ENCODE data around the gene PLXNA4. TPM values are rescaled to one million over a fixed set of nuclear protein-coding genes. Genes with fewer than 3 reads are reported as not detected.

Gene PLXNA4
- total RNA-seq, 2 experiments from 2014 or later: 0.75 to 0.85 TPM

DNA sequence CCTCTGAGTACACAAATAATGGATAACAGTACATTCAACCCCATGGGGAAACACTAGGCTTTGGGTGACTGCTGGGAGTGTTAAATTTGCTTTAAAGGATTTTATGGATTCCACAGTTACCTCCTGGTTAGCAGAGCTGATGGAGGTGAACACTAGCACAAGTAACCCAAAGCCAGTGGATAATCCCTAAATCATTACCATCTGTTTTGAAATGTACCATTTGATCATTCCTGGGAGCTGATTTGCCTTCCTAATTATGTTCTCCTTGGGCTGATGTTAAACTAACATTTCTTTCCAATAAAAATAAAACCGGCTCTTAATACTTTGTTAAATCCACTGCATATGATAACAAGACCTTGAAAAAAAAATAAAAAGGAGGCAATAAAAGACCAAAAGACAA, 493.9 kb downstream of the PLXNA4 start:
- H3K4me1 Mint-ChIP-seq (ENCODE audit: low read depth): no peaks in the 10 kb centered on the region
- POLR2A ChIA-PET: no interaction called here
- H3K27ac ChIP-seq (ENCODE audit: low read depth in 1 of 2, low read length in 2 of 2): no peak overlapping the region
- no peaks in the 10 kb centered on the region for H3K36me3 Mint-ChIP-seq (ENCODE audit: low read depth)
- TF ChIP-seq, protein P1, sequence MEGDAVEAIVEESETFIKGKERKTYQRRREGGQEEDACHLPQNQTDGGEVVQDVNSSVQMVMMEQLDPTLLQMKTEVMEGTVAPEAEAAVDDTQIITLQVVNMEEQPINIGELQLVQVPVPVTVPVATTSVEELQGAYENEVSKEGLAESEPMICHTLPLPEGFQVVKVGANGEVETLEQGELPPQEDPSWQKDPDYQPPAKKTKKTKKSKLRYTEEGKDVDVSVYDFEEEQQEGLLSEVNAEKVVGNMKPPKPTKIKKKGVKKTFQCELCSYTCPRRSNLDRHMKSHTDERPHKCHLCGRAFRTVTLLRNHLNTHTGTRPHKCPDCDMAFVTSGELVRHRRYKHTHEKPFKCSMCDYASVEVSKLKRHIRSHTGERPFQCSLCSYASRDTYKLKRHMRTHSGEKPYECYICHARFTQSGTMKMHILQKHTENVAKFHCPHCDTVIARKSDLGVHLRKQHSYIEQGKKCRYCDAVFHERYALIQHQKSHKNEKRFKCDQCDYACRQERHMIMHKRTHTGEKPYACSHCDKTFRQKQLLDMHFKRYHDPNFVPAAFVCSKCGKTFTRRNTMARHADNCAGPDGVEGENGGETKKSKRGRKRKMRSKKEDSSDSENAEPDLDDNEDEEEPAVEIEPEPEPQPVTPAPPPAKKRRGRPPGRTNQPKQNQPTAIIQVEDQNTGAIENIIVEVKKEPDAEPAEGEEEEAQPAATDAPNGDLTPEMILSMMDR (IDR thresholded peaks at IDR 0.05): no peak
- no peaks in the 10 kb centered on the region for H3K27me3 ChIP-seq (ENCODE audit: control insufficient read depth in 1 of 2, insufficient read depth in 2 of 2, low read length in 2 of 2)
- no peaks in the 10 kb centered on the region for H3K4me1 ChIP-seq (ENCODE audit: insufficient read depth, low read length)
- ATAC-seq (ENCODE audit: poor library complexity) (no peak), DNase-seq (no peak)
- intact Hi-C loops (cut with DNase I, micrococcal nuclease): no loop called here
- H3K36me3 ChIP-seq (ENCODE audit: insufficient read depth, low read length): no peaks in the 10 kb centered on the region
- H3K27me3 Mint-ChIP-seq: peaks cover 35% of the 10 kb centered on the region
- CTCF ChIA-PET: no interaction called here
- H3K4me3 Mint-ChIP-seq: no peak overlapping the region
- peaks cover 0 to 3% of the 10 kb centered on the region in 2 experiments for H3K9me3 ChIP-seq (ENCODE audit: control insufficient read depth in 1 of 2, insufficient read depth in 1 of 2, low read length in 2 of 2)
- H3K9me3 Mint-ChIP-seq: no peaks in the 10 kb centered on the region
- no peak overlapping the region for H3K4me3 ChIP-seq (ENCODE audit: low read length)
- no peak overlapping the region for H3K27ac Mint-ChIP-seq

DNA sequence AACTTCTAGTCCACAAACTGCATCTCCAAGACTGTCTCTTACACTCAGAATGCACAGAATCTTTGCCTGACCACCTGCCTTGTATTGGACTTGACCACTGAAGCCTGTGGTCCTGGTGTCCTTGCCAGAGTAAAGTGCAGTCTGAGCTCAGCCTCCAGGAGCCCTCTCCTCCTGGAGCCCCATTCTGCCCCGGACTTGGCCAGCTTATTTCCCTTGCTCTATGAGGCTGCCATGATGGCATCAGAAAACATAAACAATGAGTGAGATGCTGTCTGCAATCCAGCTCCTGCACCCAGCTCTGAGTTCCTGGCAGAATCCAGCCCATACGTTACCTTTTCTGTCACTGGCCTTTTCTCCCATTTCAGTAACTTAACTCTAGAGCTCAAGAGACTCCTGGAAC, 494.6 kb downstream of the PLXNA4 start:
- ATAC-seq (ENCODE audit: poor library complexity): no peak
- POLR2A ChIA-PET: no interaction called here
- H3K27me3 Mint-ChIP-seq: peaks cover 40% of the 10 kb centered on the region
- H3K36me3 Mint-ChIP-seq (ENCODE audit: low read depth): no peaks in the 10 kb centered on the region
- Histone ChIP-seq H3K9me3 (ENCODE audit: control insufficient read depth in 1 of 2, insufficient read depth in 1 of 2, low read length in 2 of 2) (peaks cover 0 to 2% of the 10 kb centered on the region in 2 experiments), H3K36me3 (ENCODE audit: insufficient read depth, low read length) (no peaks in the 10 kb centered on the region), H3K4me3 (ENCODE audit: low read length) (no peak overlapping the region), H3K4me1 (ENCODE audit: insufficient read depth, low read length) (no peaks in the 10 kb centered on the region), H3K27ac (ENCODE audit: low read depth in 1 of 2, low read length in 2 of 2) (no peak overlapping the region), H3K27me3 (ENCODE audit: control insufficient read depth in 1 of 2, insufficient read depth in 2 of 2, low read length in 2 of 2) (no peaks in the 10 kb centered on the region)
- TF ChIP-seq, protein P1 (IDR thresholded peaks at IDR 0.05): no peak
- H3K4me3 Mint-ChIP-seq: no peak overlapping the region
- DNase-seq: no peak
- H3K9me3 Mint-ChIP-seq: no peaks in the 10 kb centered on the region
- no peak overlapping the region for H3K27ac Mint-ChIP-seq
- intact Hi-C loops (cut with DNase I, micrococcal nuclease): no loop called here
- H3K4me1 Mint-ChIP-seq (ENCODE audit: low read depth): no peaks in the 10 kb centered on the region
- CTCF ChIA-PET: no interaction called here

DNA sequence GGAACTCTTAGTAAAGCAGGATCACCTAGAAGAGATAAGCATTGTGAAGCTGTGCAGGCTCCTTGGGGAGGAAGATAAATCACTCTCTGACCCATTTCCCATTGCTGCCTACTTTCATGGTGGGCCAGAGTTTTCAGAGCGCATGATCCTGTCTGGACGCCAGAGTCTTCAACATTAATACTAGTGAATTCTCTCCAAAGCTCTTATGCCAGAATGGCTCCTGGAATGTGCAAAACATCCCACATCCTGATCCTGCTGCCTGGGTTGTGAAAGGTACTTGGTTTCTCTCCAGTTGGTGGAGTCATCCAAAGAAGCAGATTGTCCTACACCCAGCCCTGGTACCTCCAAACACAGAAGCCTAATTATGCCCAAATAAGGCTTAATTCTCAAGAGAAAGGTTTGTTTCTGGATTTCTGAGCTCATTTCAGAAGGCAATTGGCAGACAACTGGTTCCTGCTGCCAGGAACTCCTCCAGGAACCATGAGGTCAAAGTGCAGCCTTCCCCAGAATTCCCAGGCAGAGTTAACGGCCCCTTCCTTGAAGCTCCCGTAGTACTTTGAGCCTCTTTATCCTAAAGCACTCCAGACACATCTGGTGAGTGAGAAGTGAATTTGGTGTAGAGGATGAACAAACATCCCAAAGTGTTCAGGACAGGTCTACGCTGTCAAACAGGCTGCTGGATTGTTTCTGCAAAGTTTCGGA, 495.2 kb downstream of the PLXNA4 start:
- H3K36me3 Mint-ChIP-seq (ENCODE audit: low read depth): no peaks in the 10 kb centered on the region
- H3K4me3 ChIP-seq (ENCODE audit: low read length): no peak overlapping the region
- TF ChIP-seq, protein P1 (IDR thresholded peaks at IDR 0.05): no peak
- H3K4me1 Mint-ChIP-seq (ENCODE audit: low read depth): no peaks in the 10 kb centered on the region
- no peak for ATAC-seq (ENCODE audit: poor library complexity)
- intact Hi-C loops (cut with DNase I, micrococcal nuclease): no loop called here
- no peak for DNase-seq
- peaks cover 0 to 4% of the 10 kb centered on the region in 2 experiments for H3K9me3 ChIP-seq (ENCODE audit: control insufficient read depth in 1 of 2, insufficient read depth in 1 of 2, low read length in 2 of 2)
- no peaks in the 10 kb centered on the region for H3K27me3 ChIP-seq (ENCODE audit: control insufficient read depth in 1 of 2, insufficient read depth in 2 of 2, low read length in 2 of 2)
- no peaks in the 10 kb centered on the region for H3K36me3 ChIP-seq (ENCODE audit: insufficient read depth, low read length)
- H3K27ac ChIP-seq (ENCODE audit: low read depth in 1 of 2, low read length in 2 of 2): no peak overlapping the region
- H3K27me3 Mint-ChIP-seq: peaks cover 45% of the 10 kb centered on the region
- CTCF ChIA-PET: no interaction called here
- no peaks in the 10 kb centered on the region for H3K4me1 ChIP-seq (ENCODE audit: insufficient read depth, low read length)
- H3K9me3 Mint-ChIP-seq: no peaks in the 10 kb centered on the region
- no peak overlapping the region for H3K4me3 Mint-ChIP-seq
- no peak overlapping the region for H3K27ac Mint-ChIP-seq
- POLR2A ChIA-PET: no interaction called here

All from CD4-positive, alpha-beta T cell (primary cell).